DND-41 (cell line): ENCODE results near the gene GSTK1.

ENCODE experiments used
- ATAC-seq: fragments of 200-7000 bp; cut with Tn5 transposase; 3 replicates; pipeline ENCODE4 v1.9.1; 2021; ENCODE audit warnings: low read depth; ENCODE audit not compliant: insufficient read depth
- DNase-seq: peaks from one replicate; pipeline ENCODE4 v3.0.0-alpha.2; 2020
- H2AFZ ChIP-seq: 2 replicates; pipeline ENCODE4 v1.6.0; 2012; ENCODE audit warnings: low read depth, low read length
- H3K27ac ChIP-seq: 2 replicates; pipeline ENCODE4 v1.5.1; 2012; ENCODE audit warnings: low read length, inconsistent platforms
- H3K27me3 ChIP-seq: fragments of 200-600 bp; sonication (generic); 2 replicates; pipeline ENCODE4 v1.6.0; 2012; ENCODE audit warnings: low read length, mild to moderate bottlenecking, inconsistent platforms; ENCODE audit not compliant: insufficient read depth, poor library complexity
- H3K36me3 ChIP-seq: 2 replicates; pipeline ENCODE4 v1.5.1; 2012; ENCODE audit warnings: low read length, inconsistent platforms; ENCODE audit not compliant: insufficient read depth
- H3K4me1 ChIP-seq: 2 replicates; pipeline ENCODE4 v1.5.1; 2012; ENCODE audit warnings: mild to moderate bottlenecking, low read length; ENCODE audit not compliant: insufficient read depth
- H3K4me2 ChIP-seq: 2 replicates; pipeline ENCODE4 v1.6.0; 2012; ENCODE audit warnings: mild to moderate bottlenecking, moderate library complexity, low read length, inconsistent platforms; ENCODE audit not compliant: insufficient read depth
- H3K4me3 ChIP-seq, 2 experiments: fragments of 200-600 bp in 1 of 2; shearing (Covaris generic) in 1 of 2; 2 replicates each; pipeline ENCODE4 v1.5.1; 2012 to 2016; ENCODE audit warnings: inconsistent platforms in 2 of 2, low read length in 2 of 2, mild to moderate bottlenecking in 2 of 2, low read depth in 1 of 2, moderate library complexity in 1 of 2
- H3K79me2 ChIP-seq: 2 replicates; pipeline ENCODE4 v1.6.0; 2012; ENCODE audit warnings: low read length, inconsistent platforms; ENCODE audit not compliant: insufficient read depth
- H3K9ac ChIP-seq: 2 replicates; pipeline ENCODE4 v1.6.0; 2012; ENCODE audit warnings: low read depth, mild to moderate bottlenecking, inconsistent platforms, low read length, moderate library complexity
- H3K9me3 ChIP-seq: 2 replicates; pipeline ENCODE4 v1.5.1; 2012; ENCODE audit warnings: low read length, moderate library complexity, mild to moderate bottlenecking, inconsistent platforms; ENCODE audit not compliant: insufficient read depth, severe bottlenecking
- H4K20me1 ChIP-seq: 2 replicates; pipeline ENCODE4 v1.6.0; 2012; ENCODE audit warnings: low read length; ENCODE audit not compliant: insufficient read depth
- CTCF ChIP-seq: IDR thresholded peaks from 2 replicates; pipeline ENCODE4 v1.5.1; 2012; ENCODE audit warnings: borderline replicate concordance, low read length, moderate library complexity, mild to moderate bottlenecking; ENCODE audit not compliant: poor library complexity, severe bottlenecking; ENCODE audit errors: extremely low read depth
- EZH2 ChIP-seq: IDR thresholded peaks from 3 replicates; pipeline ENCODE4 v1.6.1; 2012; ENCODE audit warnings: borderline replicate concordance, low read depth, mild to moderate bottlenecking, moderate library complexity, low read length, inconsistent platforms; ENCODE audit not compliant: severe bottlenecking

GSTK1 gene

GRCh38 chr7:143286522-143286890 lies 23.3 kb downstream of the GSTK1 start:
- no peak for TF ChIP-seq CTCF
- TF ChIP-seq EZH2, result no peak
- Histone ChIP-seq H3K79me2 (peaks cover 40% of the 10 kb centered on the region), H3K9ac (no peak overlapping the region), H3K27me3 (no peaks in the 10 kb centered on the region), H4K20me1 (peaks cover 20% of the 10 kb centered on the region), H3K4me2 (no peak overlapping the region), H3K9me3 (no peaks in the 10 kb centered on the region), H3K36me3 (peaks cover 23% of the 10 kb centered on the region), H3K27ac (no peak overlapping the region), H2AFZ (no peak overlapping the region), H3K4me1 (peaks cover 43% of the 10 kb centered on the region), H3K4me3 (no peak overlapping the region)
- ATAC-seq (no peak), DNase-seq (no peak)

GRCh38 chr7:143287339-143287934 lies 24.2 kb downstream of the GSTK1 start:
- no peak for ATAC-seq
- peaks cover 47% of the 10 kb centered on the region for H3K4me1 ChIP-seq
- peak overlapping the region in 1 of 2 experiments; percentile 48; a peak in 2 of 4 replicates for H3K4me3 ChIP-seq
- peak overlapping the region; percentile 50 for H3K9ac ChIP-seq
- peak overlapping the region; percentile 89 for H2AFZ ChIP-seq
- peak overlapping the region; percentile 85 for H3K27ac ChIP-seq
- TF ChIP-seq EZH2 (no peak), CTCF (no peak)
- H3K36me3 ChIP-seq, result peaks cover 31% of the 10 kb centered on the region
- H3K4me2 ChIP-seq, result peak overlapping the region; percentile 57
- H4K20me1 ChIP-seq, result peaks cover 27% of the 10 kb centered on the region
- H3K9me3 ChIP-seq, result no peaks in the 10 kb centered on the region
- H3K79me2 ChIP-seq, result peaks cover 49% of the 10 kb centered on the region
- H3K27me3 ChIP-seq, result no peaks in the 10 kb centered on the region
- DNase-seq, result no peak

GRCh38 chr7:143287935-143288826 lies 24.9 kb downstream of the GSTK1 start, which contains the start of gene CASP2:
TSS of gene CASP2 (plus strand) at chr7:143288351. CDS start at chr7:143288456, 105 bp downstream.
- H3K4me1 ChIP-seq, result peaks cover 48% of the 10 kb centered on the region
- H3K27ac ChIP-seq, result peak within 1 kb of the TSS; percentile 92
- peak within 1 kb of the TSS; percentile 67 to 87 for H3K4me3 ChIP-seq
- H3K36me3 ChIP-seq, result peaks cover 37% of the 10 kb centered on the region
- H3K9ac ChIP-seq, result peak within 1 kb of the TSS; percentile 78
- DNase-seq (peak; percentile 98), ATAC-seq (peak; percentile 89)
- H3K4me2 ChIP-seq, result peak within 1 kb of the TSS; percentile 77
- TF ChIP-seq CTCF, result peak; percentile 45
- no peak for TF ChIP-seq EZH2
- H2AFZ ChIP-seq, result peak within 1 kb of the TSS; percentile 89
- H3K9me3 ChIP-seq, result no peaks in the 10 kb centered on the region
- H3K27me3 ChIP-seq, result no peaks in the 10 kb centered on the region
- H4K20me1 ChIP-seq, result peaks cover 32% of the 10 kb centered on the region
- H3K79me2 ChIP-seq, result peaks cover 56% of the 10 kb centered on the region
